Measurements from ENCODE around the gene SLC43A1.

DNA sequence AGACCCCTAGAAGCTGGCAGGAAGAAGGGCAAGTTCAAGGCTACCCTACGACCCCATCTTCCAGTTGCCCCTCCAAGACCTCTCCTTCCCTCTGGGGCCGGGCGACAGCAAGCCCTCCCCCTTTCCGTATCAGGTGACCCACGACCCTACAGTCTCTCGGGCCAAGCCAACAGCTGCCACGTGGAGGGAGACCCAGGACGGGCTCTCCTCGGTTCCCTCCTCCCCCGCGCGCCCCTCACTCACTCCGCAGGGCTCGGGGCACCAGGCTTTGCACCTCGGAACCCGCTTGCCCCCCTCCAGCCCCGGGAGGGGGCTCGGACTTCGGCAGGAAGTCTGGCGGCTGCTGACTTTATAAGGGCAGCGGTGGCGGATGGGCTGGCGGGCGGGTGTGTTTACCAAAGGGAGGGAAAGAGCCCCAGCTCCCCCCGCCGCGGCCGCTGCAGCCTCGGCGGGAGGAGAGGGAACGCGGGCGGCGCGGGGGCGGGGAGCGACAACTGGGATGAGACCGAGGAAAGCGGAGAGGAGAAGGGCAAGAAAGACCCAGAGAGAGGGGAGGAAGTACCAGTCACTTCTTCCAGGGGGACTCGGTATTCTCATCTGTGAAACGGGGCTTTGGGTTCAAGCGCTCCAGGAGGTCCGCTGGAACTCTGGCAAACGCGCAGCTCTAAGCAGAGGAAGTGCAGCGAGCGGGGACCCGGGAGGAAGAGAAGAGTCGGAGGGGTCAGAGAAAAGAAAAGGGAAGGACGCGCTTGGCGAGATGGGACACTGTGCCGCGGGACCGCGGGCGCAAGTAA is 767 bp downstream of the SLC43A1 start:
- TF ChIP-seq POLR2A (IDR thresholded peaks at IDR 0.05): no peak
- TF ChIP-seq, protein P1, sequence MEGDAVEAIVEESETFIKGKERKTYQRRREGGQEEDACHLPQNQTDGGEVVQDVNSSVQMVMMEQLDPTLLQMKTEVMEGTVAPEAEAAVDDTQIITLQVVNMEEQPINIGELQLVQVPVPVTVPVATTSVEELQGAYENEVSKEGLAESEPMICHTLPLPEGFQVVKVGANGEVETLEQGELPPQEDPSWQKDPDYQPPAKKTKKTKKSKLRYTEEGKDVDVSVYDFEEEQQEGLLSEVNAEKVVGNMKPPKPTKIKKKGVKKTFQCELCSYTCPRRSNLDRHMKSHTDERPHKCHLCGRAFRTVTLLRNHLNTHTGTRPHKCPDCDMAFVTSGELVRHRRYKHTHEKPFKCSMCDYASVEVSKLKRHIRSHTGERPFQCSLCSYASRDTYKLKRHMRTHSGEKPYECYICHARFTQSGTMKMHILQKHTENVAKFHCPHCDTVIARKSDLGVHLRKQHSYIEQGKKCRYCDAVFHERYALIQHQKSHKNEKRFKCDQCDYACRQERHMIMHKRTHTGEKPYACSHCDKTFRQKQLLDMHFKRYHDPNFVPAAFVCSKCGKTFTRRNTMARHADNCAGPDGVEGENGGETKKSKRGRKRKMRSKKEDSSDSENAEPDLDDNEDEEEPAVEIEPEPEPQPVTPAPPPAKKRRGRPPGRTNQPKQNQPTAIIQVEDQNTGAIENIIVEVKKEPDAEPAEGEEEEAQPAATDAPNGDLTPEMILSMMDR (IDR thresholded peaks at IDR 0.05): no peak

All from esophagus squamous epithelium (tissue), 4 donors.